HEK293 (cell line): ENCODE results near the gene CFAP65.

Experiments used
- CTCF ChIP-seq: fragments of 450-650 bp; formaldehyde crosslinking; IDR thresholded peaks from 2 replicates; pipeline ENCODE4 v1.5.1; 2016; ENCODE audit warnings: missing biosample characterization, missing genetic modification characterization
- PRDM10 ChIP-seq: fragments of 450-650 bp; formaldehyde crosslinking; IDR thresholded peaks from 2 replicates; pipeline ENCODE4 v1.5.1; 2016; ENCODE audit warnings: missing biosample characterization, missing genetic modification characterization
- ZBTB10 ChIP-seq: fragments of 450-650 bp; formaldehyde crosslinking; IDR thresholded peaks from 2 replicates; pipeline ENCODE4 v1.5.1; 2016; ENCODE audit warnings: missing biosample characterization, missing genetic modification characterization
- ZBTB17 ChIP-seq: fragments of 450-650 bp; formaldehyde crosslinking; IDR thresholded peaks from 2 replicates; pipeline ENCODE4 v1.5.1; 2016; ENCODE audit warnings: missing biosample characterization, missing genetic modification characterization
- ZNF121 ChIP-seq: fragments of 450-650 bp; formaldehyde crosslinking; IDR thresholded peaks from 2 replicates; pipeline ENCODE4 v1.5.1; 2016; ENCODE audit warnings: missing biosample characterization, missing genetic modification characterization
- ZNF133 ChIP-seq: fragments of 450-650 bp; formaldehyde crosslinking; IDR thresholded peaks from 2 replicates; pipeline ENCODE4 v1.5.1; 2016; ENCODE audit warnings: missing biosample characterization, missing genetic modification characterization
- ZNF146 ChIP-seq: fragments of 450-650 bp; formaldehyde crosslinking; IDR thresholded peaks from 2 replicates; pipeline ENCODE4 v1.5.1; 2016; ENCODE audit warnings: missing biosample characterization, missing genetic modification characterization
- ZNF350 ChIP-seq: fragments of 450-650 bp; formaldehyde crosslinking; IDR thresholded peaks from 2 replicates; pipeline ENCODE4 v1.5.0; 2017; ENCODE audit warnings: missing biosample characterization, mild to moderate bottlenecking, missing genetic modification characterization
- ZNF398 ChIP-seq: fragments of 450-650 bp; formaldehyde crosslinking; IDR thresholded peaks from 2 replicates; pipeline ENCODE4 v1.5.1; 2017; ENCODE audit warnings: missing biosample characterization, missing genetic modification characterization
- ZNF426 ChIP-seq: fragments of 450-650 bp; formaldehyde crosslinking; IDR thresholded peaks from 2 replicates; pipeline ENCODE4 v1.5.1; 2017; ENCODE audit warnings: missing biosample characterization, missing genetic modification characterization, mild to moderate bottlenecking, inconsistent platforms, moderate library complexity
- ZNF639 ChIP-seq: fragments of 450-650 bp; formaldehyde crosslinking; IDR thresholded peaks from 2 replicates; pipeline ENCODE4 v1.5.1; 2016; ENCODE audit warnings: missing biosample characterization, missing genetic modification characterization
- ZNF76 ChIP-seq: fragments of 450-650 bp; formaldehyde crosslinking; IDR thresholded peaks from 2 replicates; pipeline ENCODE4; 2016; ENCODE audit warnings: low read depth, missing biosample characterization, missing genetic modification characterization, borderline replicate concordance

GRCh38 chr2:219056176-219056895 lies 15.0 kb upstream of the CFAP65 start:
- TF ChIP-seq ZNF398 (tag by site-specific recombination) = no peak
- TF ChIP-seq ZNF121 = no peak
- no peak for TF ChIP-seq CTCF
- no peak for TF ChIP-seq ZNF639 (tag by site-specific recombination)
- TF ChIP-seq ZNF146 = no peak
- TF ChIP-seq ZNF133 (tag by site-specific recombination) = no peak
- TF ChIP-seq ZNF426 (tag by site-specific recombination) = no peak
- no peak for TF ChIP-seq ZBTB17 (tag by site-specific recombination)
- TF ChIP-seq PRDM10 (tag by site-specific recombination) = no peak
- TF ChIP-seq ZNF350 (tag by site-specific recombination) = no peak
- TF ChIP-seq ZBTB10 (tag by site-specific recombination) = no peak
- TF ChIP-seq ZNF76 = no peak
